ENCODE results near the gene ARPC5.

Gene ARPC5

GRCh38 chr1:183653876-183654451 is 18.4 kb upstream of the ARPC5 start:
- TF ChIP-seq GATA2 (IDR thresholded peaks at IDR 0.05; ENCODE audit: low read depth, low read length) (no peak), GATA3 (IDR thresholded peaks at IDR 0.05; ENCODE audit: low read depth, low read length) (no peak)

DNA sequence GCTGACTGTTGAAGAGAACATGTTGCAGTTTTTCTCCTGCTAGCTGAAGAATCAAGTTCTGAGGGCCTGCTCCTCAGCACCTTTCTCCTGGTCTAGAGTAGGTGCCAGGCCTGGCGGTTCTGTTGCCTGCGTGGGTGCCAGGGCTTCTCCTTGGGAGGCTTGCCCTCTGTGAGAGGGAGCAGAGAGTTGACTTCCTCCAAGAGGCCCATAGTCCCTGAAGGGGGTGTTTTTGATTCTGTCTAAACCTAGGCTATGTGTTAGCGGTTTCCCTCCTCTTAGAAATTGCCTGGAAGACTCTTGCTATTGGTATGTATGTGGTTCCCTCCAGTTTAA is 17.8 kb upstream of the ARPC5 start:
- TF ChIP-seq GATA2 (IDR thresholded peaks at IDR 0.05; ENCODE audit: low read depth, low read length), result no peak
- TF ChIP-seq GATA3 (IDR thresholded peaks at IDR 0.05; ENCODE audit: low read depth, low read length), result no peak

- TF ChIP-seq GATA2 (IDR thresholded peaks at IDR 0.05; ENCODE audit: low read depth, low read length) (no peak), GATA3 (IDR thresholded peaks at IDR 0.05; ENCODE audit: low read depth, low read length) (no peak)
These were observed 17.2 kb upstream of the ARPC5 start, which contains the start of gene APOBEC4 for GRCh38 chr1:183652547-183653461. APOBEC4 (minus strand) TSS chr1:183653316; CDS start chr1:183648781, 4,535 bp downstream.

DNA sequence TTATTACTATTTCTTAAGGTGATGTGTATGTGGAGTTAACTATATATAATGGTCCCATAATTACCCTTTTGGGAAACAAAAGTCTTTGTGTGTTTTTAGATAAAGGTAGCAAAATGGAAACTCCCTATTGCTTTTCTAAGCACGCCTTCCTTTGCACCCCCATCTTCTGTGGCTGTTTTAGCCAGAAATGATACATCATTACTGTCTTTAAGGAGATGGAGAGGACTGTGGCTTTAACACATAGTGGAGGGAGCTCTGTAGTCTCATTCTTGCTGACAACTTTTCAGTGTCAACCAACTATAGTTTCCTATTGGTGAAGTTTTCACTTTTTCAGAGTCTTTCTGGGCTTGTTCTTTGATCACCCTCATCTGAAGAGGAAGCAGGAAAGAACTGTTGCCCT is 16.5 kb upstream of the ARPC5 start:
- TF ChIP-seq GATA2 (IDR thresholded peaks at IDR 0.05; ENCODE audit: low read depth, low read length) (no peak), GATA3 (IDR thresholded peaks at IDR 0.05; ENCODE audit: low read depth, low read length) (no peak)

- no peak for TF ChIP-seq GATA2 (IDR thresholded peaks at IDR 0.05; ENCODE audit: low read depth, low read length)
- TF ChIP-seq GATA3 (IDR thresholded peaks at IDR 0.05; ENCODE audit: low read depth, low read length), result no peak
These were observed 16.0 kb upstream of the ARPC5 start for GRCh38 chr1:183651612-183652011.

DNA sequence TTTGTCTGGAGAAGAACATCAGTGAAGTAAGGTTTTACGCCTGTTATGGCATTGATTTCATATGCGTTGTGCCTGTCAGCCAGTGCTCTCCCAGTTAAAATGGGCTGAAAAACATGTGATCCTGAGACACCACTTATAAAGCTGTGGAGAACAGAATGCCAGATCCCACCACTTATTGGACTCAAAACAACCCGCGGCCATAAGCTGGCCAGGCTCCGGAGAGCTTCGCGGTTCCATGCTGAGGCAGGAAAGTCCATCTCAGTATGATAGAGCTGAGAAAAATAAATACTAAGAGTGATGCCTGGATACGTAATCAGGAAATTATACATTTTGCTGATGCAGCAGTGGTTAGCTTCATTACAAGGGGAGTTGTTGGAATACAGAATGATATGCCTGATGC is 12.5 kb upstream of the ARPC5 start:
- TF ChIP-seq GATA3 (IDR thresholded peaks at IDR 0.05; ENCODE audit: low read depth, low read length) (no peak), GATA2 (IDR thresholded peaks at IDR 0.05; ENCODE audit: low read depth, low read length) (no peak)

- TF ChIP-seq GATA2 (IDR thresholded peaks at IDR 0.05; ENCODE audit: low read depth, low read length) (no peak), GATA3 (IDR thresholded peaks at IDR 0.05; ENCODE audit: low read depth, low read length) (no peak)
These were observed 11.2 kb upstream of the ARPC5 start for GRCh38 chr1:183646776-183647175.

GRCh38 chr1:183645531-183645930 is 9.9 kb upstream of the ARPC5 start:
- TF ChIP-seq GATA3 (IDR thresholded peaks at IDR 0.05; ENCODE audit: low read depth, low read length), result no peak
- TF ChIP-seq GATA2 (IDR thresholded peaks at IDR 0.05; ENCODE audit: low read depth, low read length), result no peak

- TF ChIP-seq GATA2 (IDR thresholded peaks at IDR 0.05; ENCODE audit: low read depth, low read length), result no peak
- no peak for TF ChIP-seq GATA3 (IDR thresholded peaks at IDR 0.05; ENCODE audit: low read depth, low read length)
These were observed 6.6 kb upstream of the ARPC5 start for GRCh38 chr1:183642166-183642565.

DNA sequence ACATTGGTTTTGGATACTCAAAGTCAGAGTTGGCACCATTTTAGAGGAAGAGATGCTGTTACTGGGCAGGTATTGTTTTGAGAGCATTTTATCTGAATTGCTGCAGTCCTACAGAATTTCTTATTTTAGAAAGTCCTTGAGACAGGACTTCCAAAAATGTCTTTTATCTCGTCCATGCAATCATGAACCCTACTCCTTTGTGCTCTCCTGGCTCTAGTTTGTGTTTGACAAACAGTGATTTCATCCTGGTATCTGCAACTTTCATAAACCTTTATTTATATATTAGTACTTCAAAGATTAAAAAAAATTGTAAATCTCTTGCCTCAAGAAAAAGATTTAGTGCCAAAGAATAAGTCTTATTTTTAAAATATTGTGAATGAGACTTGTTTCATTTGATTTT is 4.6 kb upstream of the ARPC5 start:
- no peak for TF ChIP-seq GATA2 (IDR thresholded peaks at IDR 0.05; ENCODE audit: low read depth, low read length)
- no peak for TF ChIP-seq GATA3 (IDR thresholded peaks at IDR 0.05; ENCODE audit: low read depth, low read length)

DNA sequence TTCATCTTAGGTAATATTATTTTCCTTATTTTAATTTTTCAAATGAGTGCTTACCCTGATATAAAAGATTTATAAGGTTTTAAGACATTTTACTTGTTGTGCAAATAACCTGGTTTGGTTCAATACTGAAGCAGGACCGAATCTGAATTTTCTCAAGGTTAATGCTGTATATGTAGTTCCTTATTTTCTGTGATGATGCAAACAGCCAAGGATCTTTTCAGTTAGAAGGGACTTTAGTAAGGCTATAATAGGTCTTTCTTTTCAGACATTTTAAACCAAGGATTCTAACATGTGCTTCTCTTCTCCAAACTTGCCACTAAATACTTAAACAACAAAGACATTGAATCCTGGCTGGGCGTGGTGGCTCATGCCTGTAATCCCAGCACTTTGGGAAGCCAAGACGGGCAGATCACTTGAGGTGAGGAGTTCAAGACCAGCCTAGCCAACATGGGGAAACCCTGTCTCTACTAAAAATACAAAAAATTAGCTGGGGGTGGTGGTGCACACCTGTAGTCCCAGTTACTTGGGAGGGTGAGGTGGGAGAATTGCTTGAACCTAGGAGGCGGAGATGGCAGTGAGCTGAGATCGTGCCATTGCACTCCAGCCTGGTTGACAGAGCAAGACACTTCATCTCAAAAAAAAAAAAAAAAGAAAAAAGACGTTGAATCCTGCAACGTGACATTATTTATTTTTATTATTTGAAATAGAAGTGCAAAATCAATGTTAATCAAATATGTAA is 3.2 kb upstream of the ARPC5 start:
- no peak for TF ChIP-seq GATA3 (IDR thresholded peaks at IDR 0.05; ENCODE audit: low read depth, low read length)
- TF ChIP-seq GATA2 (IDR thresholded peaks at IDR 0.05; ENCODE audit: low read depth, low read length), result no peak

DNA sequence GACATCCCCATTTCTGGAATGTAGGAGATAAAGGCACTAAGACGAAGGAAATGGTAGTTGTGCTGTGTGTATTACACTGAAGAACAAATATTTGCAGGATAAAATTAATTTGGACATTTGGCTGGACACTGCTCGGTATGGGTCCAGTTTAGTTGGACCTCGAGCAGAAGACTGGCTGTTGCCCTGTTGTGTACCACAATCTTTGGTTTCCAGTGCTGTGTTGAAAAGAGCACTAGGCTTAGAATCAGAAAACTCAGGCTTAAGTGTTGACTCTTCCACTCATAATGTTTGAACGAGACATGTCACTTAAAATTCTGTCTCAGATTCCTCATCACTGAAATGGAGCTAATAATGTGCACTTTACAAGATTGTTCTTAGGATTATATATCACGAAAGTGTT is 1.2 kb upstream of the ARPC5 start:
- no peak for TF ChIP-seq GATA3 (IDR thresholded peaks at IDR 0.05; ENCODE audit: low read depth, low read length)
- no peak for TF ChIP-seq GATA2 (IDR thresholded peaks at IDR 0.05; ENCODE audit: low read depth, low read length)

DNA sequence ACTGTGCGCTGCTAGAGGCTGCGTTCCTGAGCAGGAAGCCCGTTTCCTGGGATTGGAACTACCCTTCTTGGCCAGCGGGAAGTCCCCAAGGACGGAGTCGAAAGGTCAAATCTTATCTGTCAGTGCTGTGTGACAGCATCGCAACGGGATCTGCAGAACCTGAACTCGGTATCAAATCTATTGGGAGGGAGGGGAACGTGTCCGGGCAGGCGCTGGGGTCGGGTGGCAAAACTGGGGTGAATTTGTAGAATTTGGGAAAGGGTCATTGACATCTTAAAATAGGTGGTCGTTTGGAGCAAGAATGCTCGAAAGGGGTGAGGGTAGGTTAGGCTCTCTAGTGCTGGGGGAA is 725 bp upstream of the ARPC5 start:
- TF ChIP-seq GATA3 (IDR thresholded peaks at IDR 0.05; ENCODE audit: low read depth, low read length), result no peak

DNA sequence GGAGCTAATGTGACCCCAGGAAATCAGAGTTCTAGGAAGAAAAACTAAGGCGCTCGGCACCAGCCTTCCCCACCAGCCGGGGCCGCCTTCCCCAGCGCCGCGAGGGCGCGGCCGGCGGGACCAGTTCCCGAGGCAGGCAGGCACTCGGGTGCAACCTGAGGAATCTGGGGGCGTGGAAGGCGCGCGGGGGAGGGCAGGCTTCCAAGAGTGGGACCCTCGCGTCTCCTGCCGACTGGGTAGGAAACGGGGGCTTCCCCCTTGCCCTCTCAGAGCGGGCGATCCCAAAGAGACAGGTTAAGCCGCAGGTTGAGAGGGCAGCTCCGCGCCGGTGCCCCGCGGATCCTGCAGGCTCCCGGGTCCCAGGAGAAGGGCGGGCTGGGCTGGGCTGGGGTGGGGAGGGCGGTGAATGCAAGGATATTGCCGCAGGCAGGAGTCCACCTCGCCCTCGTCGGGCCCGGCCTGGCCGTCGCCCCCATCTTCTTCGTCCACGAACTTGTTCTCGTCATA is 431 bp downstream of the ARPC5 start:
- no peak for TF ChIP-seq GATA2 (IDR thresholded peaks at IDR 0.05; ENCODE audit: low read depth, low read length)
- no peak for TF ChIP-seq GATA3 (IDR thresholded peaks at IDR 0.05; ENCODE audit: low read depth, low read length)

All from SH-SY5Y (cell line).